Measurements from ENCODE around the gene INTS11.

GRCh38 chr1:1297802-1298424, 26.5 kb downstream of the INTS11 start:
- TF ChIP-seq CTCF (IDR thresholded peaks at IDR 0.05) (no peak), EP300 (IDR thresholded peaks at IDR 0.05) (no peak), POLR2A (IDR thresholded peaks at IDR 0.05) (no peak)

Measured in stomach (tissue), 4 donors.